DMS53 treated with DMSO at 0.1 percent for 48 hours (cell line): ENCODE results near the gene TBX6.

ENCODE experiments used
- DNase-seq: peaks from one replicate; lab custom pipeline; 2025; ENCODE audit not compliant: unreplicated experiment; lab: John Stamatoyannopoulos, UW

TBX6 gene

DNA sequence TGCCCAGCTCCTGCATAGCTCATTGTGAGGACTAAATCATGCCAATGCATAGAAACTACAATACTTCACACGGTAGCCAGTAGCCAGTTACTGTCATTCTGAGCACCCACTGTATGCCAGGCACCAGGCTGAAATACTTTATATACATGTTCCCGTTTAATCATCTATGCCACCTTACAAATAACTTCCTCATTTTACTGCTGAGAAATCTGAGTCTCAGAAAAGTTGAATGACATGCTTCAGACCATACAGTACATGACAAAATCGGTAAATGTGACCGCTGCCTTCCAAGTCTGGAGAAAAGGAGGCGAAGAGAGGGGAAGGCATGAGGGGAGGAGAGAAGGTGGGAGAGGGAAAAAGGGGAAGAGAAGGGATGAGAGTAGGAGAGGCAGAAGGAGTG, 51.5 kb downstream of the TBX6 start:
- no peak for DNase-seq
